GM21381 (cell line): ENCODE measurements around the gene VAV3.

Experiments
- ATAC-seq: cut with Tn5 transposase; IDR thresholded peaks from one replicate; pipeline ENCODE4 v1.9.1; 2021; ENCODE audit warnings: mild to moderate bottlenecking, moderate library complexity; ENCODE audit not compliant: unreplicated experiment

Gene VAV3

GRCh38 chr1:107975851-107976250 is 10.9 kb upstream of the VAV3 start:
- ATAC-seq: no peak

- ATAC-seq: no peak
These were observed 9.1 kb upstream of the VAV3 start for GRCh38 chr1:107974090-107974489.

- no peak for ATAC-seq
These were observed 7.6 kb upstream of the VAV3 start for GRCh38 chr1:107972391-107973180.

GRCh38 chr1:107966550-107966949 is 1.6 kb upstream of the VAV3 start:
- ATAC-seq: no peak

- ATAC-seq: no peak
These were observed 457 bp downstream of the VAV3 start for GRCh38 chr1:107964336-107965109.

- peak; percentile 81 for ATAC-seq
These were observed 1.2 kb downstream of the VAV3 start for GRCh38 chr1:107963601-107964335.

GRCh38 chr1:107963008-107963407 is 2.0 kb downstream of the VAV3 start:
- no peak for ATAC-seq

- ATAC-seq: no peak
These were observed 10.1 kb downstream of the VAV3 start for GRCh38 chr1:107954719-107955415.

- ATAC-seq: no peak
These were observed 10.9 kb downstream of the VAV3 start for GRCh38 chr1:107954126-107954525.

- ATAC-seq: no peak
These were observed 11.4 kb downstream of the VAV3 start for GRCh38 chr1:107953556-107953955.

GRCh38 chr1:107952989-107953388 is 12.0 kb downstream of the VAV3 start:
- no peak for ATAC-seq

GRCh38 chr1:107950464-107950863 is 14.5 kb downstream of the VAV3 start:
- no peak for ATAC-seq

- peak; percentile 73 for ATAC-seq
These were observed 15.3 kb downstream of the VAV3 start for GRCh38 chr1:107949467-107950253.

- ATAC-seq: no peak
These were observed 18.2 kb downstream of the VAV3 start for GRCh38 chr1:107946794-107947193.

GRCh38 chr1:107943694-107944093 is 21.3 kb downstream of the VAV3 start:
- ATAC-seq: no peak

GRCh38 chr1:107942814-107943213 is 22.2 kb downstream of the VAV3 start:
- ATAC-seq: no peak

GRCh38 chr1:107941531-107941930 is 23.4 kb downstream of the VAV3 start:
- no peak for ATAC-seq

GRCh38 chr1:107941123-107941522 is 23.9 kb downstream of the VAV3 start:
- no peak for ATAC-seq

GRCh38 chr1:107940701-107941100 is 24.3 kb downstream of the VAV3 start:
- no peak for ATAC-seq

GRCh38 chr1:107940017-107940577 is 24.9 kb downstream of the VAV3 start:
- no peak for ATAC-seq
